ENCODE measurements around the gene ANKRD27. TPM values are rescaled to one million over a fixed set of nuclear protein-coding genes. Genes with fewer than 3 reads are reported as not detected.

Gene ANKRD27
- total and polyA plus RNA-seq, 2 experiments from 2014 or later, result 6.3 to 10.5 TPM

DNA sequence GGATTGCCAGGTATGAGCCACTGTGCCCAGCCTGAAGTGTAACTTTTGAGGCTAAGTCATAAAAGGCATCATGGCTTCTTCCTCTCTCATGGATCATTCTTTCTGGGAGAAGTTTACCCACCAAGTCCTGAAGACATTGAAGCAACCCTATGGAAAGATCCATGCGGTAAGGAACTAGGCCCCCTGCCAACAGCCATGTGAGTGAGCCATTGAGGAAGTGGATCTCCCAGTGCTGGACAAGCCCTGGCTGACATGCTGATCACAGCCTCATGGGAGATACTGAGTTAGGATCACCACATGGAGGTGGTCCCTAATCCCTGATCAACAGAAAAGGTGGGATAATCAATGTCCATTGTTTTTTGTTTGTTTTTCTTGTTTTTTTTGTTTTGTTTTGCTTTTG, 13.3 kb upstream of the ANKRD27 start:
- H3K4me1 ChIP-seq (ENCODE audit: low read depth), result peaks cover 5% of the 10 kb centered on the region
- H3K36me3 ChIP-seq, result no peaks in the 10 kb centered on the region
- TF ChIP-seq, protein P1, sequence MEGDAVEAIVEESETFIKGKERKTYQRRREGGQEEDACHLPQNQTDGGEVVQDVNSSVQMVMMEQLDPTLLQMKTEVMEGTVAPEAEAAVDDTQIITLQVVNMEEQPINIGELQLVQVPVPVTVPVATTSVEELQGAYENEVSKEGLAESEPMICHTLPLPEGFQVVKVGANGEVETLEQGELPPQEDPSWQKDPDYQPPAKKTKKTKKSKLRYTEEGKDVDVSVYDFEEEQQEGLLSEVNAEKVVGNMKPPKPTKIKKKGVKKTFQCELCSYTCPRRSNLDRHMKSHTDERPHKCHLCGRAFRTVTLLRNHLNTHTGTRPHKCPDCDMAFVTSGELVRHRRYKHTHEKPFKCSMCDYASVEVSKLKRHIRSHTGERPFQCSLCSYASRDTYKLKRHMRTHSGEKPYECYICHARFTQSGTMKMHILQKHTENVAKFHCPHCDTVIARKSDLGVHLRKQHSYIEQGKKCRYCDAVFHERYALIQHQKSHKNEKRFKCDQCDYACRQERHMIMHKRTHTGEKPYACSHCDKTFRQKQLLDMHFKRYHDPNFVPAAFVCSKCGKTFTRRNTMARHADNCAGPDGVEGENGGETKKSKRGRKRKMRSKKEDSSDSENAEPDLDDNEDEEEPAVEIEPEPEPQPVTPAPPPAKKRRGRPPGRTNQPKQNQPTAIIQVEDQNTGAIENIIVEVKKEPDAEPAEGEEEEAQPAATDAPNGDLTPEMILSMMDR (IDR thresholded peaks at IDR 0.05; ENCODE audit: low read depth, low read length), result no peak
- no peak for DNase-seq (ENCODE audit: low read depth in 1 of 2, low spot score in 1 of 2)
- no peaks in the 10 kb centered on the region for H3K9me3 ChIP-seq (ENCODE audit: low read depth)
- no peaks in the 10 kb centered on the region for H3K27me3 ChIP-seq
- H3K27ac ChIP-seq, result no peak overlapping the region
- H3K4me3 ChIP-seq, result no peak overlapping the region

DNA sequence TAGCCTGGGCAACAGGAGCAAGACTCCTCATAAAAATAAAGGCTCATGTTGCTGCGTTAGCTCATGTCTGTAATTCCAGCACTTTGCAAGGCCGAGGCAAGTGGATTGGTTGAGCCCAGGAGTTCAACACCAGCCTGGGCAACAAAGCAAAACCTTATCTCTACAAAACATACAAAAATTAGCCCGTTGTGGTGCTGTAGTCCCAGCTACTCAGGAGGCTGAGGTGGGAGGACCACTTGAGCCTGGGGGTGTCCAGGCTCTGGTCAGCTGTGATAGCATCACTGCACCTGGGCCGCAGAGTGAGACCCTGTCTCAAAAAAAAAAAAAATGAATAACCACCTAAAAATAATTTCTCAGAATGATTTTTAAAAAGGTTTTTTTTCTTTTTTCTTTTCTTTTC, 12.7 kb upstream of the ANKRD27 start:
- Histone ChIP-seq H3K27me3 (no peaks in the 10 kb centered on the region), H3K36me3 (no peaks in the 10 kb centered on the region), H3K4me3 (no peak overlapping the region), H3K27ac (no peak overlapping the region), H3K4me1 (ENCODE audit: low read depth) (peaks cover 2% of the 10 kb centered on the region), H3K9me3 (ENCODE audit: low read depth) (no peaks in the 10 kb centered on the region)
- DNase-seq (ENCODE audit: low read depth in 1 of 2, low spot score in 1 of 2), result no peak
- TF ChIP-seq, protein P1 (IDR thresholded peaks at IDR 0.05; ENCODE audit: low read depth, low read length), result no peak

DNA sequence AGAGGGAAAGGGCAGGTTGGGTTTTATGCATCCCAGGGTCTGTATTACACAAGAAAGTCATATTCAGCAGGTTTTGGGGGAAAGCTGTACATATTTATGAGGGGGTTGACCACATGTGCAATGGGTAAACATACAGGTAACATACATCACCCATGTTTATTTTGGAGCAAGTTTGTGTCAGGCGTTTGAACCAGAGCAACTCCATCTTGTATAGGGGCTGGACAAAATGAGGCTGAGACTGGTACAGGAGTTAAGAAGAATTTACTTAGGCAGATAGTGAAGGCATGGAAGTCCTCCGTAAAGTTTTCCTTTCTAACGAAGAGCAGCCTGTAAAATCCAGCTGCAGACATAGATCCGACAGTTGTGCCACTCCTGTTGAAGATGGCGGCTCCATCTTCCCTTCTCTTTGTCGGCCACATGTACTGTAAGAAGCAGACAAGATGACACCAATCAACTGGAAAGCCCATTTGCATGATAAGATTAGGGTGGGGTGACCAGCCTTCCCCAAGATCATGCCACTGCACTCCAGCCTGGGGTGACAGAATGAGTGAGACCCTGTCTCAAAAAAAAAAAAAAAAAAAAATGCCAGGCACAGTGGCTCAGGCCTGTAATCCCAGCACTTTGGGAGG, 12.0 kb upstream of the ANKRD27 start:
- H3K27ac ChIP-seq, result no peak overlapping the region

DNA sequence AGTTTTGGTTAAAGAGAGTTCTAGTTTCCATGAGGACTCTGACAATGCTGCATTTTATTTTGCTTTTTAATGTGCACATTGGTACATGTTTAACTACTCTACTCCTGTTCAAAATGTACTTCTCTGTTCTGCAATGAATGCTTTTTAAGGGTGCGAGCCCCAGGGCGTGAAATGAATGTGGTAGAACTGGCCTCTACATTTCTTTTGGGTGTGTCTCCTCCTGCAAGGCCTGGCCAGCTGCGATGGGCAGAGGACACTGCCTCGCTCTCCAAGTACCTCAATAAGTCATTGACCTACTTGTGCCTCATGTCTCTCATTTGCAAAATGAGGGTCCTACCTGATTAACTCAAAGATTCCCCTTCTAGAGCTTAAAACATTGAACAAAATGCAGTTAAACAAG, 7.3 kb upstream of the ANKRD27 start:
- no peak for DNase-seq (ENCODE audit: low read depth in 1 of 2, low spot score in 1 of 2)
- no peaks in the 10 kb centered on the region for H3K27me3 ChIP-seq
- H3K27ac ChIP-seq, result no peak overlapping the region
- H3K9me3 ChIP-seq (ENCODE audit: low read depth), result no peaks in the 10 kb centered on the region
- H3K4me3 ChIP-seq, result no peak overlapping the region
- peaks cover 6% of the 10 kb centered on the region for H3K4me1 ChIP-seq (ENCODE audit: low read depth)
- no peaks in the 10 kb centered on the region for H3K36me3 ChIP-seq
- TF ChIP-seq, protein P1 (IDR thresholded peaks at IDR 0.05; ENCODE audit: low read depth, low read length), result no peak

More for the DNA sequence above, 12.0 kb upstream of the ANKRD27 start:
- H3K27me3 ChIP-seq, result no peaks in the 10 kb centered on the region
- TF ChIP-seq, protein P1 (IDR thresholded peaks at IDR 0.05; ENCODE audit: low read depth, low read length), result no peak
- H3K4me1 ChIP-seq (ENCODE audit: low read depth), result no peaks in the 10 kb centered on the region
- DNase-seq (ENCODE audit: low read depth in 1 of 2, low spot score in 1 of 2), result no peak
- no peaks in the 10 kb centered on the region for H3K9me3 ChIP-seq (ENCODE audit: low read depth)
- H3K36me3 ChIP-seq, result no peaks in the 10 kb centered on the region
- H3K4me3 ChIP-seq, result no peak overlapping the region

DNA sequence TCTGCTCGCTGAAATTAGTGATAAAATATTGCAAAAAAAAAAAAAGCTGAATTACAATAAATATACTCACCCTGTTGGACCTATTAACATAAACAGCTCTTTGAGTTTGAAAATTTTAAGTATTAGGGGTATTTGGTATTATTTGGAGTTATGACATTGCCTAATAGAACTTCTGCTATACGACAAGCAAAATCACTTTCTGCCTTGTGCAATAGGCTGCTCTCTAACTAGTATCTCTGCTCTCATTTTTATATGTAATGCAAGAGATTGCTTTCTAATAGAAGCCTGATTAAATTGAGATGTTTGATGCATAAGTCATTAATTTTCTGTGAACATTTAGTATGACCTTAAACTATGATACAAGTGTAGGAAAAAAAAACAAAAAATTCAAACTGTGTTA, 6.0 kb upstream of the ANKRD27 start:
- no peak for DNase-seq (ENCODE audit: low read depth in 1 of 2, low spot score in 1 of 2)
- TF ChIP-seq, protein P1 (IDR thresholded peaks at IDR 0.05; ENCODE audit: low read depth, low read length), result no peak

More for the DNA sequence above, 6.0 kb upstream of the ANKRD27 start:
- Histone ChIP-seq H3K27me3 (peaks cover 12% of the 10 kb centered on the region), H3K4me3 (no peak overlapping the region), H3K27ac (no peak overlapping the region), H3K36me3 (no peaks in the 10 kb centered on the region), H3K9me3 (ENCODE audit: low read depth) (no peaks in the 10 kb centered on the region), H3K4me1 (ENCODE audit: low read depth) (peaks cover 8% of the 10 kb centered on the region)

Measured in cardiac muscle cell (in vitro differentiated cells and primary cell).